Activated CD4-positive, alpha-beta T cell treated with anti-CD3 and anti-CD28 coated beads for 48 hours (primary cell): ENCODE data around the gene ANKEF1.
A peak's percentile ranks its signal among the peaks of the same experiment; 100 is the strongest.
"Not testable (repeated sequence)": the region's sequence is repeated elsewhere in the genome, so short reads cannot be mapped to it uniquely, and the experiment has no call there.

Source experiments
- DNase-seq: peaks from one replicate; pipeline ENCODE4 v3.0.0-alpha.2; 2020

ANKEF1 gene

DNA sequence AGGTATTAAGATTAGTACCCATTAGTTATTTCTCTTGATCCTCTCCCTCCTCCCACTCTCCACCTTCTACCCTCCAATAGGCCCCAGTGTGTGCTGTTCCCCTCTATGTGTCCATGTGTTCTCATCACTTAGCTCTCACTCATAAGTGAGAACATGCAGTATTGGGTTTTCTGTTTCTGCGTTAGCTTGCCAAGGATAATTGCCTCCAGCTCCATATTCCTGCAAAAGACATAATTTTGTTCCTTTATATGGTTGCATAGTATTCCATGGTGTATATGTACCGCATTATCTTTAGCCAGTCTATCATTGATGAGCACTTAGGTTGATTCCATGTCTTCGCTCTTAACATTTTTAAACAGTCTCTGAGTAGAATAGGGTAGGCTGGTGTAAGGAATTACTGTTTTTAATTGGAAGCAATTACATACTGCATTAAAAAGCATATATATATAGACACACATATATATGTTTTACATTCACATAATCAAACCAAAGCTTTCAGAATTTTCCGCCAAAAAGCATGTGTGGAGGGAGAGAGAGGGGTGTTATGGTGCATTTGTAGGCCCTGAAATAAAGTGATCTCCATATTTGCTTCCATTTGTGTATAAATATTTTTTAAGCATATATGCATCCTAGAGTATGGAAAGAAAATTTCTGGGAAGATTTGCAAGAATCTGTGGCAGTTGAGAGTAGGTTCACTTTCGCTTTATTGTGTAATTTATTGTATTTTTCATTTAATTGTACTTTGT is 709 bp upstream of the ANKEF1 start:
- DNase-seq, result no peak

DNA sequence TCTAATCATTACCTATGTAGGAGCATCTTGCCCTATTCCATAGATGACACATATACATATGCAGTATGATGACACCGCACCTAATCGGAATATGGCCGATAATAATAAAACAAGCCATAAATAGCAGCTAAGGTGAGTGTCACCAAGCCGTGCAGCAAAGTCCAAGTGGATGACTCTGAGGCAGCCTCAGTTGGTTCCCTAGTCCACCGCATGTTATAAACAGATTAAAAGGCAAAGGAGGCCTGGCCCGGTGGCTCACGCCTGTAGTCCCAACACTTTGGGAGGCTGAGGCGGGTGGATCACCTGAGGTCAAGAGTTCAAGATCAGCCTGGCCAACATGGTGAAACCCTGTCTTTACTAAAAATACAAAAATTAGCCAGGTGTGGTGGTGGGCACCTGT is 1.5 kb downstream of the ANKEF1 start:
- not testable (repeated sequence) for DNase-seq

DNA sequence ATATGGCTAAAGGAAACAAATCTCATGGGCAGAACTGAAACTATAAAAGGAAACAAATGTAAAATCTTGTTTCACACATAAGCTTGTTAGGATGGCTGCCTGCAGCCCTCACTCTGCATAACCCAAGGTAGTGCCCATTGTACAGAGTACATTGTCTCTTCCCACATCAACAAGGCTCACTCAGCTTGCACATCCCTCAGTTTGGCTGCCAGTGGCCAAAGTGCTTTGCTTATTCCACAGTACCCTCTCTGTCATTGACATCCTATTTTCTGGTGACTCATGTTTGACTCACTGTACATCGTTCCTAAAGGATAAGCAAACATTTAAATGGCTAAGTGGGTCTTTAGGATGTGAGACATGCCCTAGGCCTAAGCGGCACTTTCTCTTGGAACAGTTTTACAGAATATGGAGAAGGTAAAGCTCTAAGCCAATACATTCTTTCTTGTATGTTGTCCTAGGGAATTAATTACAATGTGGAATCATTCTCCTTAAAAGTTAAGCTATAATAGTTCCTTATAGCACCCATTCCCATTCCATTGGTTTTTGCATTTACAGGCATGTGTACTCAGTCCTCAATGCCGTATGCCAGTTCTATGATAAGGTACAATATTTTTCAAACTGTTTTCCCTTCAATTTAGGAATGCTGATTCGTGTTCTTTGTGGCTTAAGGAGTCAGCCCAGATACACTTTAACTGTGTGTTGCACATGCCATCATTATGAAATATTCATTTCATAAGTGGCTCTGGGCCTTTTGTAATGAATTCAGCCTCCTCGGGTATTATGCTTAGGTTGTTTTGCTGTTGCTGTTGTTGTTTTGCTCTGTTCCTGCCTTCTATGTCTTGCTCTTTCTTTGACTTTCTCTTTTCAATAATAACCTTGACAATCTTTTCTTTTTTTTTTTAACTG is 5.5 kb downstream of the ANKEF1 start:
- DNase-seq, result no peak

DNA sequence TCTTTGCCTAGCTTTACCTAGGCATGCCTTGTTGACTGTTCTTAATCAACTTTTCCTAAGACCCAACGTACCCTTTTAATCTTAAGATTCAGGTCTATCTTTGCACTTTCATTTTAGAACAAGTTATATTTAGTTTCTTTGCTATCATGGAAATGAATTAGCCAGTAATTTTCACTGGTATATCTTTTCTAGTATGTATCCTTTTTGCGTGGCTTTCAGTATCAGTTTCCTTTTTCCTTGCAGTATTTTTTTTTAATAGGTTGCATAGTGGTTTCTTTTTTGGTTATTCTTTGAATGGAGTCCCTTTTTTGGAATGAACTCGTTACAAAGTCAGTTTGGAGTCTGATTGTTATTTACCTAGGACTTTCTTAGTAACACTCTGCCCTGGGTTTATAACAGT is 7.3 kb downstream of the ANKEF1 start:
- DNase-seq, result no peak

DNA sequence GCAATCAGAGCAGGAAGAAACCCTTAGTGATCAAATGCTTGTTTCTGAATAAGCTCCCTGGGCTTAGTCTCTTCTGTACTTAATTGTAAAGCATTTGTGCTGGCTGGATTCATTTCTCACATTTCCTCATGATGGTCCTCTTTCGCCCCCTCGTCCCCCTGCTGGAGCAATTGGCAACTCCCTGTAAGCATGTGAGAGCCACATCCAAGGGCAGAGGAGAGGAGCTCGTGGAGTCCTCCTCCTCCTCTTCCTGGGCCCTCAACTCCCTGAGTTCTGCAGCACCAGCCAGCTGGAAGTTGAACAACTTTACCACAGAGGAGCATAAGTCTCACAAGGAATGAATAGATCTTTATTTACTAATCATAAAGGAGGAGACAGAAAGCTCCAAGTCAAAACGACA is 12.6 kb downstream of the ANKEF1 start:
- DNase-seq, result peak; percentile 11

DNA sequence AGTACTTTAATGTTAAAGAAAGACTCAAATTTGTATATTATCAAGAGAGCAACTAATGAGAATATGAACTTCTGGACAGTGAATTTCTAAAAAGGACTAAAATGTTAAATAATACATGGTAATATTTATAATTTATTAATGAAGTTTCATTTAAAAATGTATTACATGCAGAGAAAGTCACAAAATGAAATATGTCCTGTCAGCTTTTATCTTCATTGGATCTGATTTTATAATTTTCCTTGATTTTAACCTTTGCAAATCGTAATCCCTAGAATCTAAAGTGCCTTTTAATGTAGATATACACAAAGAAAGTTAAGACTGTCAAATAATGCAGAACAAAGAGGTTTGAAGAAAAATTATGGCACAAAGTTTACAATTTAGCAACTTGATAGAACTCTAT is 16.4 kb downstream of the ANKEF1 start:
- no peak for DNase-seq

DNA sequence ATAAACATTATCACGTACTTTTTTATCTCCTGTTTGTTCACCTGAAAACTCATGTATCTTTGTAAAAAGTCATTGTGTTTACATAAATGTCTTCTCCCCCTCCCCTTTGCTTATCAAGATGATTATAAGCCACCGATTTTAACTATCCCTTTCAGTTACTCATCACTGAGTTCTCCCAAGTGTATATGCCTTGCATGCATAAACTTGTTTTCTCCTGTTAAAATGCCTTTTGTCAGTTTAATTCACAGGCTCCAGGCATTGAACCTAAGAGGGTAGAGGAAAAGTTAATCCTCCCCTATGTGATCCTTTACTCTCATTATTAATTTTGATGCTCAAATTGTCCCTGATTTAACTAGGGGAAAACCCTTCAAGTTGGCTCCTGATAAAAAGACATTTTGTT is 24.2 kb downstream of the ANKEF1 start:
- DNase-seq, result no peak

DNA sequence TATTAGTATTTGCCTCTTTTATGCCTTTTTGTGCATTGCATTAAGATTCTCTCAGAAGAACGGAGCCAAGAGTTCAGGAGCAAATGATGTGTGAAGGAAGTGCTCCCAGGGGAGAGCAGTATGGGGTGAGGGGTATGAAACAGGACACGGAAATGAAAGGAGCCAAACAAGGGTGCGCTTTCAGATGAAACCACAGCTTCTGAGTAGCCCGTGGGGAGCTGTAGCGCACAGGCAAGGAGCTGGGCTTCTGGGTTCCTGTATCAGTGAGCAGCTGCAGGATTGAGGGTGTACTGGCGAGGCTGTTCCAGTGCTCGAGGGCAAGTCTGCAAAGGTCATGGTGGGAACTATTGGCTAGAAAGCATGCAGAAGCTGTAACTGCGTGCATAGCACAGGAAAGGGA is 25.4 kb downstream of the ANKEF1 start:
- DNase-seq, result no peak

DNA sequence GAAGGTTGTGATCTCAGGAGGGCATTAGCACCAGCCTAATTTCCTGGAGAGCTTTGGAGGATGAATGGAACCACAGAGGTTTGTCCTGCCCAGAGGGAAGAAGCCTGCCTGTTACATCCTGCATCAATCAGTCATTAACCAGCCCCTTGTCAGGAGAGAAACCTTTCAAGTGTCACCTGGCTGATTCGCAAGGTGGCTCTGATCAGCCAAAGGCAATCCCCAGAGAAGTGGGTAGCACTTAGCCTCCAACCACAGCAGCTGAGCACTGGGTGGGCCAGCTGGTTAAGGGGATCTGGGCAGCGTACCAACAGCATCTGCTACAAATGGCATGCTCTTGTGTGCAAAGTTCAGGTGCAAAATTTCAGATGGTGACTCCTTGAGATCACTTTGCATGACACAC is 26.9 kb downstream of the ANKEF1 start:
- no peak for DNase-seq

DNA sequence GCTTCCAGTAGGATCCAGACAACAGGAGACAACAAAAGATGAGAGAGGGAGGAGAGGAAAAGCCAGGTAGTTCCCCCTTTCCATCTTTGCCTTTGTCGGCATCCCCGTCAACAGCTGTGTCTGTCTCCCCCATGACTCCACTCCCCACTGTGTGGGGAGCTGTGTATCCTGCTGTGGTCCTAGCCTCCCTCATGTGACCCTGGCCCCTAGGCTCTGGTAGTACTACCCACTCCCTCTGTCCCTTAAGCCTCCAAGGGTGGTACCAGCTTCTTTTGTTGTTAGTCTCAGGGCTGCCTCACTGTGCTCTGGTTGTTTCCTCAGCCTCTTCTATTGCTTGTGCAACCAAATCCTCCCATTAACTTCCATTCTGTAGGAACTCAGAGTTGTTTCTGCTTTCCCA is 28.7 kb downstream of the ANKEF1 start:
- DNase-seq, result no peak

DNA sequence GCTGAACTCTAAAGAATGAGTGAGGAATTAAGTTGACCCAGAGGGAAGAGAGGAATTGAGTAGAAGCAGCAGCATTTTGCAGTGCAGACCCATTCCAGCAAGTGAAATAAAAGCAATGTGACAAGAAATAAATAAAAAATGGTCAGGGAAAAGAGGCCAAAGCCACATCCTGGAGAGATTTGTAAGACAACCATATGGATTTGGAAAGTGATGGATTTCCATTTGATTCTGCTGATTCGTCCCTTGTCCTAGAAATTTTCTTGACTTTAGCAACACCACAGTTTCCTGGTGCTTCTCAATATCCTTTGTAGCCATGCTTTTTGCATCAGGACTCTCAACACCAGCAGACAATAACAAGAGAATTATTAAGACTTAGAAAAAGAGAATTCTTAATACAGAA is 29.8 kb downstream of the ANKEF1 start:
- no peak for DNase-seq

DNA sequence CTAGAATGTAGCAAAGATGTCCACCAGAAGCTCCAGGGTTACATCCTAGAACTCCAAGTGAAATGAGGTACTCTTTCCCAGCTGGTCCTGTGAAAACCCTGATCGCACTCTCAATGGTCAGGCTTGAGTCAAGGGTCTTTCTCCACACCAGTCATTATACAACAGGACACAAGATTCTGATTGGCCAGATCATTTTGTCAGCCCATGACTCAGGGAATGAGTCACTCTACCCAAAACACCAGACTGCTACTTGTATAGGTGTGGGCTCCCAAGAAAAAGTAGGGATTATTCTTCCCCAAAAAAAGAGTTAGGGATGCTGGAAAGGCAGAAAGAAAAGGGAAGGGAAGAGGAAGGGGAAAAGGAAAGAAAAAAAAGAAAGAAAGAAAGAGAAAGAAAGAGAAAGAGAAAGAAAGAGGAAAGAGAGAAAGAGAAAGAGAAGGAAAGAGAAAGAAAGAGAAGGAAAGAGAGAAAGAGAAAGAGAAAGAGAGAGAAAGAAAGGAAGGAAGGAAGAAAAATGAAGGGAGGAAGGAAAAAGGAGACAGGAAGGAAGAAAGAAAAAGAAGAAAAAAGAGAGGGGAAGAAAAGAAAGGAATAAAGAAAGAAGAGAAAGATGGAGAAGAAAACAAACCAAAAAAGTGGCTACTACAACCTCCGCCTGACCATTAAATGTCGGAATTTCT is 30.5 kb downstream of the ANKEF1 start:
- no peak for DNase-seq

DNA sequence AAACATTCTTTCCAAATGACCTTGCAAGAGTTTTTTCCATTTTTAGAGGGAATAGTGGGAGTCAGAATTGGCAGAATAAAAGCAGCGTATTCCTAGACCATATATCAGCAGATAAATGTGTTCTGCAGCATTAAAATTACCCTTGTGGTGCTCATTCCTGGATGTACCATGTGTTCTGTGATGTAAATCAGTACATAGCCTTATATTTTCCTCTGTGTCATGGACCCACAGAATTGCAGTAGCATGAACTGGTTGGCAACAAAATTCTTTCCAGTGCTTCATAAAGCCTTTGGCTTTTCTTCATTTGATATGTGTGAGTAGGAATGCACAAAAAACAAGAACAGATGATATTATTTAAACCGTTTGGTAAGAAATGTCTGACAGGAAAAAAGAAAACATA is 32.5 kb downstream of the ANKEF1 start:
- no peak for DNase-seq

DNA sequence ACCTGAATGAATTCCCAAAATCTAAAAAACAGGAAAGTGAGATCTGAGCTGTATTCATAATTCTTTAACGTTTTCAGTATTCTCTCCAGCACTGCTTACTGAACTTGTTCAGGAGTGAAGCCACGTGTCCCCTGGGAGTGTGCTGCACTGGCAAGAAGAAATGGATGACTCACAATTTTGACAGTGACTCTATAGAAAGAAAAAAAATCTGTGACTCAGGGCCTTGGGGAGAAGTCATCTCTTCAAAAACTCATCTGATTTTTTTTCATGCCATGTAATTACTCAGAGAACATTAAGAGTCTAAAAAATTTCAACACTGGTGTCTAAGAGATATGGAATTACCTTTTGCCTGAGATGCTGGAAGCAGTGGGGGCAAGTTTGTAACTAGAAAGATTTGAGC is 39.7 kb downstream of the ANKEF1 start:
- DNase-seq, result no peak

DNA sequence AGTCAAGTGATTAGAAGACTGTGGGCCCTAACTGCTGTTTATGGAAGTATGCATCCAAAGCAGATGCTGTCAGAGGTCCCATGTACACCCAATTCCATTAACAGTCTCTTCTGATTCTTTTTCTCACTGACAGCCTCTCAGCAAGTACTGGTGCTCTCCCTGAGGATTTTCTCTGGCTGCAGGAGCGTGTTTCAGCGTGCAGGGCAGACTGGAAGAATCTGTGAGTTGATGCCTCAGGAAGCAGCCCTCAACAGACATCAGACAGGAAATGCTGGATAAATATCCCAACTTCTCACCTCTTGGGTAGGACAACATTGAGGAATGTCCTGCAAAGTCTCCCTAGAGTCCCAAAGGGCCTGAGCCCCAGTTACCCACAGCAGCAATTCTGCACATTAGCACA is 40.8 kb downstream of the ANKEF1 start:
- DNase-seq, result no peak

DNA sequence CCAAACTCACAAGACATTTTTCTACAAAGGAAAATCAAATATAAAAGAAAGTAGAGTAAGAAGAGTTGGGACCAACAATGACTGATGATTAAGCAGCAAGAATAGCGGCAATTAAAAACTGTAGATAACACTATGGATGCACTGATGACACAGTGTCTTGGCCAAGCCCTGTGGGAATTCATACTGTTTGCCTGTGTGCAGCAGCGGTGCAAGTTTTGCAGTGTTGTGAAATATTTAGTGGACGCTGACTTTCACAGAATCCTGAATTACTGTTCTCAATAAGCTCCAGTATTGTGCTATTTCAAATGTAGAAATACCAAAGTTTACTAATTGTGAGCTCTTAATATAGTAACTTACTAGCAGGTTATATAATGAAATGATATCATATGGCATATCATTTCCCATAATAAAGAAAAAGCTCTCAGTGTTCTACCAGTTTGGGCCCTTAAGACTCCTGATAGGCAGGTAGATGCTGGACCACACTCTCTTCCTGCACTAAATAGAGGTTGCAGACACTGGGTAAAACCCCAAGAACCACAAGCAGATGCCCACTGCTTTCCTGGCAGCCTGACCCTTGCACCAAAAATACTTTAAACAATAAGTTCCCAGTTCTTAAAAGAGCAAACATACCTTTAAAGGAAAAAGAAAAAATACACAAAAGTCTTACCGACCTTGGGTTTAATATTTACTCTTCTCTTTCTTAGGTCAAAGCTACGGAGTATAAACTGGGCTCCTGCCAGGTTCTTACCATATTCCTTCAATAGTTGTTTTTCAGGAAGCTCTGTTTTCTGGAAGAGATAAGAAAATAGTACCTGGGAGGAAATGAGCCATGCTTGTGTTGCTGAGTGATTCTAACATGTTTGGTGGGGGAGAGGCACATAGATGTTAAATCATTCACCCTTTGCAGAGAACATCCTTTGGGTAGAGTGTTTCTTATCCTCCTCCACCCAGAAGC is 41.6 kb downstream of the ANKEF1 start:
- no peak for DNase-seq

DNA sequence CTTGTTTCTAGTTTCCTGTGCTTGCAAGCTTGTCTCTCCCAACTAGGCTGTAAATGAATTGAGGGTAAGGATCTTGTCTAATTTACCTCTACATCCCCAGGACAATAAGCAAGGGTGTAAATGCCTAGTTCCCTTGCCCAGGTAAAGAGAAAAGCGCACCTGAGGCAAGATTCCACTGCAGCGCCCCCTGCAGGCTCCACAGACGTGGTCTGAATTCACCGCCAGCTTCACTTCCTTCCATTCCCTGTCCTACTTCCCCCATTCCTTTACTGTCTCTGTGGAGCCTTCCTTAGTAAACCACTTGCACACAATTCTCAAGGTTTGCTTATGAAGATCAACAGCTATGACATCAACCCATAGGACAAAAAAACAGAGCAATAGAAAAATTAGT is 42.3 kb downstream of the ANKEF1 start:
- DNase-seq, result peak; percentile 17

DNA sequence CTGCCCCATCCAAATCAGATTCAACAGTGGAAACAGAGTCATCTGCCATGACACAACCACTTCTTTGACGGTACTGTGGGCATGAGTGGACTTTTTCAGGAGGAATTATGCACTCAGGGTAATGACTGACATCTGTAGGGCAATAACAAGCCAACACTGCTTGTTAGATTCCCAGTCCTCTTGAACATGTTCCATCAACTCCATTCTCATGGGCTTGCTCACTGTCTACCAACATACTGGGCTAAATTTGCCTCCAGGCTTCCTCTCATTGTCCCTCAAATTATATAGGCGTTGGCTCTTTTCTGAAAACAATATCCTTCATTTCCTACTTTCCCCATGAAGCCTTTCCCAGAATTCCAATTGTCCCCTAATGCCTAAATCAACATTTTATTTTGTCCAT is 43.1 kb downstream of the ANKEF1 start:
- no peak for DNase-seq

DNA sequence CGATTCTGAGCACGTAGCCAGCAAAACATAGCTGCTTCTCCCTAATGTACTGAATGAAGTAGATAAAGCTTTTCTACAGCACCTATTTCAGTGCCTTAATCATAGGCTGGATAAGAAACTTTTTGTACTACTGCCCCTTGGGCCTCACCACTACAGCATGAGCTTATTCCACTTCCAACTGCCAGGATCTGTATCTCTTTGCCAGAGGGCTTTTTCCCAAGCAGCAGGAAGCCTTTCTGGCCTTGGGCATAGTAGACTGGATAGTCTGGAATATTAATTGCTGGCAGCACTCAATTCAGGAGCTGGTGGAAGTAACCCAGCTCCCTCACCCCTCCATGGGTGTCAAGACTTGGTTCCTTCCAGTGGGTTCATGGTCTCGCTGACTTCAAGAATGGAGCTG is 43.6 kb downstream of the ANKEF1 start:
- no peak for DNase-seq

DNA sequence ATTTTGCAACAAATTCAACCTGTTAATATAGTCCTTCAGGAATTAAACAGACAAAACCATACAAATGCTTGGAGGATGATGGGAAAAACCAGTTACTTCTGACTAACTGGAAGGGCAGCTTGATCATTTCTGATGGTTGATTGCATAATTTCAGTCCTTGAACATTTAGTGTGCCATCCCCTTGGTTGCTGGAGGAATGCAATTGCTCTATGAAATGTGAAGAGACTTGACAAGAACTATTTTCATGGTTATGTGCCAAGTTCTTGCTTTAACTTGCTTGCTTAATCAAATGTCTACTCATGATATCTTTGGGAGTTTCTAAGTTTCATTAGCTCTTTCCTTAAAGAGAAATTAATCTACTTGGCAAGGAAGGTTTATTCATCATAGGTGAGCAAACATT is 45.2 kb downstream of the ANKEF1 start:
- no peak for DNase-seq

DNA sequence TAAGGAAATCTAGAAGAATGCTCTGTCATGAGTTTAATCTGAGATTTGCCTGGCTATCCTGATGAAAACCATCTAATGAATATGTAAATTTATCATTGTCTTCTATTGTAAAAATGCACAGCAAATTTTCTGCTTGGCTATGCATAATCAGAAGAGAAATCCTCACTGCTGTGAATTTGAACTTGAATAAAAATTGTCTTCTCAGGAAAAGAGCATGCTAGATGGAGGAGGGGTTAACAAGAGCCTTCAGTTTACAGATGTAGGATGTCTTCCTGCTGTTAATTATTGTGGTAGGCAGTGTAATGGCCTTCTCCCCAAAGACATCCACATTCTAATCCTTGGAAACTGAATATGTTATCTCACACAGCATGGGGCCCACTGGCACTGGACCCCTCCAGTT is 45.8 kb downstream of the ANKEF1 start:
- no peak for DNase-seq

DNA sequence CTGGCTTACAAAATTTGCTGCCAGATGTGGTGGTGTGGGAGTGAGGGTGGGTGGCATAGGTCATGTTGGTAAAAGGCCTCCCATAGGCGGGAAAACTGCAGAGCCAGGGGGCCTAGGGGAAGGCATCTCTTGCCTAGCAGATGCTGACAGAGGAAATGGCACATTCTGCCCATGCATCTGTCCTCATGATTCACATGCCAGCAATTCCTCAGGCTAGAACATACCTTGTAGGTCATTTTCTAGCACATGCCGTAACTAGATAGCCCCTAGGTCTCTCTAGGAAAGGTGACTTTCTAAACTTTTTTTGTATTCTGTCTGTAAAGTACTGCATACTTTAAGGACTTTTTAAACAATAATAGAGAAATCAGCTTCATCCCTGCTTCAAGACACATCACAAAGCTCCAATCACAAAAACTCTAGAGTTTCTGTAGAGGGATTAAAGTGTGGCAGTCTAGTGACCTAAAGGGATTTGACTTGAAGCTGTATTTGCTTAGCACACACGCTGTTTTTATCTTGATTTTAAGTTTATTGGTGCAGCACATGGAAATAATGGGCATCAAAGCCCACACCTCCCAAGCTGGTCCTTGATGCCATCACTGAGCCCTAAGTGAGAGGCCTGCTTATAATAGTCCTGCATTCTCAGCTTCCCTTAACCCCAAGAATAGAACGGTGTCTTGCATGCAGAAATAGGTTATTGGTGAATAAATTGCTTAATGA is 55.2 kb downstream of the ANKEF1 start:
- no peak for DNase-seq
